Activated naive CD4-positive, alpha-beta T cell treated with anti-CD3 and anti-CD28 coated beads, Interleukin-2, amount 50 U/mL, for 24 hours (primary cell): ENCODE measurements around the gene MRPL42.

ENCODE experiments used
- H3K27ac Mint-ChIP-seq: one replicate; pipeline ENCODE4 v1.8.0; 2021; ENCODE audit warnings: mild to moderate bottlenecking, mixed read lengths
- H3K27me3 Mint-ChIP-seq: one replicate; pipeline ENCODE4 v1.8.0; 2021; ENCODE audit warnings: mixed read lengths
- H3K36me3 Mint-ChIP-seq: one replicate; pipeline ENCODE4 v1.8.0; 2021; ENCODE audit warnings: mixed read lengths
- H3K4me1 Mint-ChIP-seq: one replicate; pipeline ENCODE4 v1.8.0; 2021; ENCODE audit warnings: mixed read lengths
- H3K4me3 Mint-ChIP-seq: one replicate; pipeline ENCODE4 v1.8.0; 2021; ENCODE audit warnings: mild to moderate bottlenecking, mixed read lengths
- H3K9me3 Mint-ChIP-seq: one replicate; pipeline ENCODE4 v1.8.0; 2021; ENCODE audit warnings: mixed read lengths

MRPL42 gene

DNA sequence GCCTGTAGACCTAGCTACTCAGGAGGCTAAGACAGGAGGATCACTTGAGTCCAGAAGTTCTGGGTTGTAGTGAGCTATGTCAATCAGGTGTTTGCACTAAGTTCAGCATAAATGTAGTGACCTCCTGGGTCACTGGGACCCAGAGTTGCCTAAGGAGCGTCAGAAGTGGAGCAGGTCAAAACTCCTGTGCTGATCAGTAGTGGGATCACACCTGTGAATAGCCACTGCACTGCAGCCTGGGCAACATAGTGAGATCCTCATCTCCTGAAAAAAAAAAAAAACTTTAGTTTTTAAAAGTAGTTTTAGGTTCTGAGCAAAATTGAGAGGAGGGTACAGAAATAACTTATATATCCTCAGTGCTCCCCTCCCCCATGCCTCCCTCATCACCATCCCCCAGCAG is 42.2 kb downstream of the MRPL42 start:
- no peak overlapping the region for H3K4me3 Mint-ChIP-seq
- H3K9me3 Mint-ChIP-seq: no peaks in the 10 kb centered on the region
- H3K4me1 Mint-ChIP-seq: peaks cover 7% of the 10 kb centered on the region
- no peak overlapping the region for H3K27ac Mint-ChIP-seq
- no peaks in the 10 kb centered on the region for H3K27me3 Mint-ChIP-seq
- peaks cover 10% of the 10 kb centered on the region for H3K36me3 Mint-ChIP-seq

DNA sequence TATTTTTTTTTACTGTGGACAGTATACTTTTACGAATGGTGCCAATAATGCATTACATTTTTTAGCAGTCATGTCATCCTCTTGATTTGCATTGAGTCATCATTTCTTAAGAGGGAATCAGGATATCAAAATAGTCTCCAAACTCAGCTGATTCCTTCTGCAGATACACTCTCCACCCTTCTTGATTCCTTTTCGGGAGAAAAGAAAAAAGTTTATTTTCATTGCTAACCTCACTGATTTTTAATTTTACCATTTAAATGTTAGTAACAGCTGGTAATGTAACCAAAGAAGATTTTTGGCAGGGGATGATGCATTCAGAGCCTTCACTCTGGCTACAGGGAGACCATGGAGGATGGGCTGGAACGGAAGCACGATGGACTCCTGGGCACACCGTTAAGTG is 47.5 kb downstream of the MRPL42 start:
- no peak overlapping the region for H3K4me3 Mint-ChIP-seq
- H3K27me3 Mint-ChIP-seq: no peaks in the 10 kb centered on the region
- H3K36me3 Mint-ChIP-seq: peaks cover 2% of the 10 kb centered on the region
- H3K9me3 Mint-ChIP-seq: no peaks in the 10 kb centered on the region
- no peak overlapping the region for H3K27ac Mint-ChIP-seq
- H3K4me1 Mint-ChIP-seq: no peaks in the 10 kb centered on the region

DNA sequence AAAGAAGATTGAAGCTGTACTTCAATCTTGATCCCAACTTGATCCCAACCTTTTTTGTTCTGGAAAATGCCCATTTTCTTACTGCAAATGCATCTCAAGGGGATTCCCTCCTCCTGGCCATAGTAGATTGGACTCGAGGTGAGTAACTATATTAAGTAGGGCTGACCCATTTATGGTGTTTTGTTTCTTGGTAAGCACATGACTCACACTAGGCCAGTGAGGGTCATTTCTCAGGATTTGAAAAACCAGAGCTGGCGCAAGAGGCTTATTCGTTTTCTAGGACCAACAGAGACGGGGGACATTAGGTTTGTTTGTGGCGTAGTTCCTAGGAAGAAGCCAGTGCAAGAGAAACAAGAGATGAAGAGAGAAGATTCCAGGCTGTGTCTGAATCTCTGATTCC is 51.4 kb downstream of the MRPL42 start:
- Mint-ChIP-seq H3K4me3 (no peak overlapping the region), H3K27me3 (no peaks in the 10 kb centered on the region), H3K4me1 (no peaks in the 10 kb centered on the region), H3K27ac (no peak overlapping the region), H3K9me3 (no peaks in the 10 kb centered on the region), H3K36me3 (no peaks in the 10 kb centered on the region)

DNA sequence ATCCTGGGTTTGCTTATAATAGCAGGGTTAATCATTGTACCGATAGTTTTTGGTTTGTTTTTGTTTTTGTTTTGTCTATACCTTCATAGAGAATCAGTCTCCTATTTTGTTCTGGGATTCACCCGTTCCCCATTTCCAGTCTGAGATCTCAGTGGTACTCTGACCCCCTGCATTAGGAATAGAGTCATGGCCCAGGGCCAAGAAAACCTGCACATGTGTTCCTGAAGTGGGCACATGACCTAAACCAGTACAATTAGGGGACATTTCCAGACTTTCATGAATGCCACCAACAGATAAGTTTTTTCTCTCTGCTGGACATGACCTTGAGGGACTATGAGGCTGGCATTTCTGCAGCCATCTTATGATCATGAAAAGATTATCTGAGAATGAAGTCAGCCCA is 52.5 kb downstream of the MRPL42 start:
- Mint-ChIP-seq H3K4me3 (no peak overlapping the region), H3K9me3 (no peaks in the 10 kb centered on the region), H3K27me3 (no peaks in the 10 kb centered on the region), H3K4me1 (no peaks in the 10 kb centered on the region), H3K27ac (no peak overlapping the region), H3K36me3 (no peaks in the 10 kb centered on the region)

DNA sequence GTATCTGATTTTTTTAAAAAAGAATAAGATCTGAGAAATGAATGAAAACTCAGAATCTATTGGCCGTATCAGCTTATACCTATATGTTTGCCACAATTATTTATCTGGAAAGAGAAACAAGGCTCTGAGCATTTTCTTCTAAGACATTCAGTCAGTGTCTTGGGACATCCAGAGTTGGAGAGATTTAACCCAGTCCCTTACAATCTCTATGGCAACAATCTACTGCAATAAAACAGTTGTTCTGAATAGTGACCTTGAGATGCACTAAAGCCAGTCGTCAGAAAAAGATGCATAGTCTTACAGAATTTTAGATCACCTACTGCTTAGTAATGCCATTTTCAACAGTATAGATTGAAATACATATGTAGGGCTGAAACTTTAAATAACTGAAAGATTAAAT is 53.1 kb downstream of the MRPL42 start:
- H3K9me3 Mint-ChIP-seq: no peaks in the 10 kb centered on the region
- H3K4me3 Mint-ChIP-seq: no peak overlapping the region
- no peaks in the 10 kb centered on the region for H3K4me1 Mint-ChIP-seq
- no peaks in the 10 kb centered on the region for H3K36me3 Mint-ChIP-seq
- no peak overlapping the region for H3K27ac Mint-ChIP-seq
- no peaks in the 10 kb centered on the region for H3K27me3 Mint-ChIP-seq

DNA sequence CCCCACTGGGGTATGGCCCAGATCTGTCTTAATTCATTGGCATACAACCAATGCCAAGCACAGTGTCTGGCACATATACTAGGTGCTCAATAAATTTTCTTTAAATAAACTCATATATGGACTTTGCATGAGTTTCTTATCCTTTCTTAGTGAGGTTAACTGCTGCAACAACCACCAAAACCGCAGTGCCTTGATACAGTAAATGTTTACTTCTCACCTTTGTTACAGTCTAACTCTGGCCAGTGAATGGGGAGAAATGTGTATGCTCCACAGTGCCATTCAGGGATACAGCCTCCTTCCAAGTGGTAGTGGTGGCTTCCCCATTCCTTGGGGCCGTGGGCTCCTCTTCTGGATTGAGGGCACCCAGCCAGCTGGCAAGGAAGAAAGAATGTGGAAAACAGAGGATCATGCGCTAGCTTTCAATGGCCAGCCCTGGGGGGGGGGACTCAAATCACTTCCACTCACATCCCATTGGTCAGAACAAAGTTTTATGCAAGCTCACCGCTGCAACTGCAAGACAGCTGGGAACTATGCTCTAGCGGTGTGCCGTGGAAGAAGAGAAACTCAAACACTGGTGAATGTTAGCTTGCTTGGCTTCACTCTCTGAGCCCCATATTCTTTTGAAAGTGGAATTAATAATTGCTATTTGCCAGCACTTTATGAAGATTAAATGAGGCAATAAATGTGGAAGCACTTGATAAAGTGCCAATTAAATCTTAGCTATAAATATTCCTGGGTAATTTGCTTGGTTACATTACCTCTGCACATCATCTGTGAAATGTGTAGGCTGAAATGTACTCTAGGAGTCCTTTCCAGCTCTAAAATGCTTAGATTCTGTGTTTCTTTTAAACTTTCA is 54.1 kb downstream of the MRPL42 start:
- Mint-ChIP-seq H3K4me3 (no peak overlapping the region), H3K36me3 (no peaks in the 10 kb centered on the region), H3K27ac (no peak overlapping the region), H3K4me1 (peaks cover 3% of the 10 kb centered on the region), H3K9me3 (no peaks in the 10 kb centered on the region), H3K27me3 (no peaks in the 10 kb centered on the region)

DNA sequence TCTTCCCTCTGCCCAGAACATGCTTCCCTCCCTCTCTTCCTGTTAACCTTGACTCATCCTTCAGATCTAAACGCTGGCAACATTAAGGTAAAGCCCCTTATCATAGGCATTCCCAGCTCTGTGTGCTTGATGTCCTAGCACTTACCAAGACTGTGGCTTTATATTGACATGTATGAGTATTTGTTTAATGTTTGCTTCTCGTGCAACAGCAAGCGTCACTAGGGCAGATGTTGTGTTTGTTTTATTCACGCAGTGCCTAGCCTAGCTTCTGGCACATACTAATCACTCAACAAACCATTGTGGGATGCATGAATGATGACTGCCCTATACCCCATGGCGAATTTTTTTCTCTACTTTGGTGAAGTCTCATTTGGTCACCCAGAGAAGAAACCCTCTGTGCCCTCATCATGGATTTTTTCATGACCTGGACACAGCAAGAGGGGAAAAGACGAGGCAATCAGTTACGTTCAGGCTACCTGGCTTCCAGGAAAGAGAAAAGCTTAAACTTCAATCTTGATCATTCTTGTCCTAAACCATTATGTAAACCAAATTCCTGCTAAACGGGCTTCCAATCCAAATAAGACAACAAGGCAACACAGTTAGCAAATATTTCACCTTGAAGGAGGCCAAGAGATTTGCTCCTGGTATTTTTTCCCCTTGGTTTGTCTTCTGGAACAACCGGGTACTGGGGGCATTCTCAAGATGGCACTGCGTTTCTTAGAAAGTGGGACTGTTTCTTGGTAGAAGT is 57.2 kb downstream of the MRPL42 start:
- peaks cover 5% of the 10 kb centered on the region for H3K4me1 Mint-ChIP-seq
- no peak overlapping the region for H3K27ac Mint-ChIP-seq
- no peaks in the 10 kb centered on the region for H3K27me3 Mint-ChIP-seq

DNA sequence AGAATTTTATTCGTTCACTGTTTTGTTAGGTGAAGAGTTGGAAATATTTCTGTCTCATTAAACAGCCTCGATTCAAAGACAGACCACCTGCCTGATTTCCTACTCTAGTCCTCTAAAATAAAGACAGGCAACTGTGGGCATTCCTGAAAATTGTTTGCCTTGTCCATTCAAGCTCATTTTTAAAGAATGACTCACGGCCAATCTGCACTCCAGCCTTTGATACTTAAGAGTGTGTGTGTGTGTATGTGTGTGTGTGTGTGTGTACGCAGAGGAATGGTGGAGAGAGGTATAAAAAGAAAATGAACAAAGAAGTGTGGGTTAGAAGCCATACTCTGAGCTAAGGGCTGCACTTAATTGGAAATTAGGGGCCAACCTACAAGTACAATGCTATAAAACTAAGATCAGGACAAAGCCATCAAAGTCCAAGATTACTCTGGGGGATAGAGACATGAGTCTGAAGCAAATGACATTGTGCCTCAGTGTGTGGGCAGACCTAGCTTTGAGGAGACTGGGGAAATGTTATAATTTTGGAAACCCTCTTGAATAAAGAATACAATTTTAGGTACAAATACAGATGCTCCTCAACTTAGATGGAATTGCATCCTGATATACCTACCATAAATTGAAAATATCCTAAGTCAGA is 59.6 kb downstream of the MRPL42 start:
- H3K4me1 Mint-ChIP-seq: peaks cover 22% of the 10 kb centered on the region
- H3K27ac Mint-ChIP-seq: no peak overlapping the region
- H3K27me3 Mint-ChIP-seq: no peaks in the 10 kb centered on the region
- H3K36me3 Mint-ChIP-seq: no peaks in the 10 kb centered on the region
- no peaks in the 10 kb centered on the region for H3K9me3 Mint-ChIP-seq
- no peak overlapping the region for H3K4me3 Mint-ChIP-seq

More for the DNA sequence above, 57.2 kb downstream of the MRPL42 start:
- Mint-ChIP-seq H3K36me3 (no peaks in the 10 kb centered on the region), H3K4me3 (no peak overlapping the region), H3K9me3 (no peaks in the 10 kb centered on the region)

DNA sequence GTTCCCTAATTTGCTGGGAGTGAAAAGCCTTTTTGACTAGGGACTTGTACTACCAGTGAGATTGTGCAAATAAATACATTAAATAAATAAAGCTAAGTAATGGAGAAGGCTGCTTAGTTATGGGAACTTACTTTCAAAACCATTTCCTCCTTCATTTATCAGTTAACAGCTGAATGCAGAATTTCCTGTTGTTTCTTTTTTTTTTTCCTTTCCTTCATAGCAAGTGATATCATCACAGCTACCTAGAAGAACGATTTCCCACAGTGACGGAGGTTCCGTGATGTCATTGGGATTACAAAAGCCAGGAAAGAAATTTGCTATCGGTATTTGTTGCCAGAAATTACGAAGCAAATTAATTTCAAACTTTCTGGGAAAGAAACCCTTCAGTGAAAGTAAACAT is 63.0 kb downstream of the MRPL42 start:
- peaks cover 22% of the 10 kb centered on the region for H3K4me1 Mint-ChIP-seq
- H3K27ac Mint-ChIP-seq: no peak overlapping the region
- no peaks in the 10 kb centered on the region for H3K27me3 Mint-ChIP-seq
- H3K4me3 Mint-ChIP-seq: peak overlapping the region; percentile 43
- no peaks in the 10 kb centered on the region for H3K36me3 Mint-ChIP-seq
- H3K9me3 Mint-ChIP-seq: no peaks in the 10 kb centered on the region

DNA sequence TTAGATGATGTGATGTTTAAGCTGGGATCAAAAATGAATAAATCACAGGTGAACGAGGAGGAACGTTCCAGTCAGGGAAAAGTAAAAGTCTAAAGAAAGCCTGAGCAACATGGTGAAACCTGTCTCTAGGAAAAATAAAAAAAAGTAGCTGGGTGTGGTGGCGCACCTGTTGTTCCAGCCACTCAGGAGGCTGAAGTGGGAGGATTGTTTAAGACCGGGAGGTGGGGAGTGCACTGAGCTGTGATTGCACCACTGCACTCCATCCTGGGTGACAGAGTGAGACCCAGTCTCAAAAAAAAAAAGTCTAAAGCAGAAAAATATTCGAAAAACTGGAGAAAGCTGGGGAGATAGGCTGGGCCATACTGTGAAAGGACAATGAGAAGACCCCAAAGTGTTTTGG is 66.0 kb downstream of the MRPL42 start:
- Mint-ChIP-seq H3K4me1 (peaks cover 35% of the 10 kb centered on the region), H3K9me3 (no peaks in the 10 kb centered on the region), H3K4me3 (no peak overlapping the region), H3K27me3 (no peaks in the 10 kb centered on the region), H3K27ac (no peak overlapping the region), H3K36me3 (no peaks in the 10 kb centered on the region)

DNA sequence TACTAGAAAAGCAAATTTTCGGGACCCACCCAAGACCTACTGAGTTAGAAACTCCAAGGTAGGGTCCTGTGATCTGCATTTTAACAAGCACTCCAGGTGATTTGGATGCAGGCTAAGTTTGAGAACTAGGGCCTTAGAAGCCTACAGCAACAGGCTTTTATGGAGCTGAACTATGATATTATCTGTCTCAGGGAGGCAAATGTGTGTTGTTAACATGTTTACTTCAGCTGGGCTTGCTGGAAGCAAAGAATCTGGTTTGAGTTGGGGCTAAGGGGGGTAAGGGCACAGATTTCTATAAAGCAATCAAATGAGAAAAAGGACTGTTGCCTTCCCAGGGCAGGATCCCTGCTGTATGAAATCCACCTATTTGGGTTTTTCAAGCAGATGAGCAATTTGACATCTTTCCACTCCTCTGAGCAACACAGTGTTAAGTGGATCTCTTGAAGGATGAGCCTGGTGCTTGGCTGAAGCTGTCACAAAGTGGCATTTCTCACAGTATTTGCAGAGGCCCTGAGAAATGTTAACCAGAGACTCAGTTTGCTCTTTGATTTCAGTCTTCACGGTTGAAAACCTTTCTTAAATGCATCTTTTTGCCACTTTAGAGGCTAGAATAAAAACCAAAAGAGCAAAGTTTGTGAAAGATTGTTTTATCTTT is 68.9 kb downstream of the MRPL42 start:
- H3K27ac Mint-ChIP-seq: no peak overlapping the region
- H3K4me3 Mint-ChIP-seq: no peak overlapping the region
- no peaks in the 10 kb centered on the region for H3K27me3 Mint-ChIP-seq
- peaks cover 29% of the 10 kb centered on the region for H3K4me1 Mint-ChIP-seq
- H3K36me3 Mint-ChIP-seq: no peaks in the 10 kb centered on the region
- no peaks in the 10 kb centered on the region for H3K9me3 Mint-ChIP-seq

DNA sequence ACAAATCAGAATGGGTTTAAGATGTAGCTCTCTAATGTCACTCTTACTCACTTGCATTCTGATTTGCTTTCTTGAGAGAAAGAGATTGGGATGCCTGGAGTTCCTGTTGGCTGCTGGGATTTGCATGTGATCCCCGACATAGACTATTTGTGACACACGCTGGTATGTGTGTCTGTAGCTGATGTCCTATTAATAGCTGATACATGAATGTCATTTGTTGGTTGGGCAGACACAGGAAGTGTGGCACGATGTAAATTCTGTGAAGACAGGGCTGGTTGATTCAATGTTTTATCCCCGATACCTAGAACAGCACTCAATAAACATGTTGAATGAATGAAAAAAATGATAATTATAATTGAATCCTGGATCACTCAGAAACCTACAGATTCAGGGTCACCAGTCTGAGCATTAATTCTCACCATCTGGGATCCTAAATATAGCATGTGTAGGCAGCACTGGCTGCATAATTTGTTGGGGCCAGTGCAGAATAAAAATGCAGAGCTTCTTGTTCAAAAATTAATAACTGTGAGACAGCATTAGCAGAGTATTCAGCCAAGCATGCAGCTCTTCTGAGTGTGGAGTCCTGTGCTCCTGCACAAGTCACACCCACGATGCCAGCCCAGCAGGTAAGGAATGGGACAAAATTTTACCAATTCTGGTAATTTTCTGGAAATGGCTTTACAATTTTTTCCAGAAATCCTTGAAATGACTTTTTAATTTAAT is 69.6 kb downstream of the MRPL42 start:
- H3K4me1 Mint-ChIP-seq: peaks cover 36% of the 10 kb centered on the region
- H3K27ac Mint-ChIP-seq: no peak overlapping the region
- H3K4me3 Mint-ChIP-seq: no peak overlapping the region
- no peaks in the 10 kb centered on the region for H3K27me3 Mint-ChIP-seq
- no peaks in the 10 kb centered on the region for H3K9me3 Mint-ChIP-seq
- no peaks in the 10 kb centered on the region for H3K36me3 Mint-ChIP-seq

DNA sequence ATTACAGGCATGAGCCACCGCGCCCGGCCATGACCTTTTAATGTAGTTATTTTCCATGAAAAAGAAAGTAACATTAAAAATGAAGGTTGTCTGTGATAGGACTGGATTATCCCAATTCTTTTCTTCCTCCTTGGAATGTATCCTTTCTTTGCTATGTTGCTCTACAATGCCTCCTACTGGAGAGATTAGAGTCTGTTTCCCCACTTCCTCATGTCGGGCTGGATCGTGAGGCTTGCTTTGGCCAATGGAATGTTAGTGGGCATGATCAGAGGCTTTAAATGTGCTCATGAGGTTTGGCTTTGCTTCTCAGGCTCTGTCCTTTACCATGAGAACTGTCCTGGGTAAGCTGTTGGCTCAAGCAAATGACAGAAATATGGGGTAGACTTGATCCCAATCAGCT is 70.5 kb downstream of the MRPL42 start:
- H3K4me1 Mint-ChIP-seq: peaks cover 40% of the 10 kb centered on the region
- H3K27me3 Mint-ChIP-seq: no peaks in the 10 kb centered on the region
- no peaks in the 10 kb centered on the region for H3K36me3 Mint-ChIP-seq
- H3K9me3 Mint-ChIP-seq: no peaks in the 10 kb centered on the region
- no peak overlapping the region for H3K27ac Mint-ChIP-seq
- no peak overlapping the region for H3K4me3 Mint-ChIP-seq

DNA sequence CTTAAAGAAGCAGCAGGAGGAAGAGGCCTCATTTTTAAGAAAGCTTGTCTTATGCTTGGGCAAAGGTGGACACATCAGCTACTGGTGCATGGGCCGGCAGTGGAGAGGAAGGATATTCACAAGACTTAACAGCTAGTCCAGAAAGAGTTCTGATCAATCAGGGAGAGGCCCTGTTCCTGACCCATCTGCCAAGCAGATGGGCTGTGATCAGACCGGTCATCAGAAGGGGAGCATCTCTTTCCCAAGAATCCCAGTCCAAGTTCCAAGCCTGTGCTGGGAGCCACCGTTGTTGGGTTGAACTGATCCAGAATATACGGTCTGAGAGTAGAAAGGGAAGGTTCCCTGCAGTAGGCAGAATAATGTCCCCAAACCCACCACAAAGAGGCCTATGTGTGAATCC is 72.5 kb downstream of the MRPL42 start:
- Mint-ChIP-seq H3K27me3 (no peaks in the 10 kb centered on the region), H3K9me3 (no peaks in the 10 kb centered on the region), H3K27ac (no peak overlapping the region), H3K4me1 (peaks cover 40% of the 10 kb centered on the region), H3K4me3 (no peak overlapping the region), H3K36me3 (peaks cover 3% of the 10 kb centered on the region)

DNA sequence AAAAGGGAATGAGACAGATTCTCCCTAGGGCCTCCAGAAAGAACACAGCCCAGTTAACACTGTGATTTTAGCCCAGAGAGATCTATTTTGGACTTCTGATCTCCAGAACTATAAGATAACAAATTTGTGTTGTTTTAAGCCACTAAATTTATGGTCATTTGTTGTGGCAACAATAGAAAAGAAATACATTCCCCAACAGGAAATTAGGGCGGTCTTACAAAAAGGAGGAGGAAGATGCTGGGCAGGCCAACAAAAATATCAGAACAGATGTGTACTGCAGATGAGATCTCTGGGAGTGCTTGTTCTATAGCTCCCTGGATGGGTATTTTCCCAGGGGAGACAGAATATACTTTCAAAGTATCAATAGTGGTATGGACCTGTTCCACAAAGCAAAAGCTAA is 73.2 kb downstream of the MRPL42 start:
- H3K27ac Mint-ChIP-seq: no peak overlapping the region
- peaks cover 40% of the 10 kb centered on the region for H3K4me1 Mint-ChIP-seq
- H3K36me3 Mint-ChIP-seq: peaks cover 5% of the 10 kb centered on the region
- H3K27me3 Mint-ChIP-seq: no peaks in the 10 kb centered on the region
- H3K9me3 Mint-ChIP-seq: no peaks in the 10 kb centered on the region
- no peak overlapping the region for H3K4me3 Mint-ChIP-seq
